ENCODE data around the gene STK11.

GRCh38 chr19:1221904-1222255 lies 16.3 kb downstream of the STK11 start:
- no peak for TF ChIP-seq RAD21 (IDR thresholded peaks at IDR 0.05; ENCODE audit: low read length)
- no peak for TF ChIP-seq SMC3 (IDR thresholded peaks at IDR 0.05; ENCODE audit: low read depth, low read length)
- TF ChIP-seq CTCF (conservative IDR thresholded peaks at IDR 0.05; ENCODE audit: low read depth, low read length) = no peak
- no peak for TF ChIP-seq POLR2A (IDR thresholded peaks at IDR 0.05; ENCODE audit: low read depth, low read length)
- TF ChIP-seq MXI1 (IDR thresholded peaks at IDR 0.05; ENCODE audit: borderline replicate concordance, low read depth, low read length) = no peak
- TF ChIP-seq RCOR1 (IDR thresholded peaks at IDR 0.05; ENCODE audit: insufficient replicate concordance, low read length) = no peak
- TF ChIP-seq ELK1 (IDR thresholded peaks at IDR 0.05; ENCODE audit: borderline replicate concordance, low read depth, low read length) = no peak
- no peak for TF ChIP-seq CEBPB (IDR thresholded peaks at IDR 0.05; ENCODE audit: low read depth, low read length)

Data from IMR-90 (cell line).